Measurements from ENCODE around the gene APBB3.
"Not testable (repeated sequence)": the region's sequence is repeated elsewhere in the genome, so short reads cannot be mapped to it uniquely, and the experiment has no call there.

The APBB3 gene, protein sequence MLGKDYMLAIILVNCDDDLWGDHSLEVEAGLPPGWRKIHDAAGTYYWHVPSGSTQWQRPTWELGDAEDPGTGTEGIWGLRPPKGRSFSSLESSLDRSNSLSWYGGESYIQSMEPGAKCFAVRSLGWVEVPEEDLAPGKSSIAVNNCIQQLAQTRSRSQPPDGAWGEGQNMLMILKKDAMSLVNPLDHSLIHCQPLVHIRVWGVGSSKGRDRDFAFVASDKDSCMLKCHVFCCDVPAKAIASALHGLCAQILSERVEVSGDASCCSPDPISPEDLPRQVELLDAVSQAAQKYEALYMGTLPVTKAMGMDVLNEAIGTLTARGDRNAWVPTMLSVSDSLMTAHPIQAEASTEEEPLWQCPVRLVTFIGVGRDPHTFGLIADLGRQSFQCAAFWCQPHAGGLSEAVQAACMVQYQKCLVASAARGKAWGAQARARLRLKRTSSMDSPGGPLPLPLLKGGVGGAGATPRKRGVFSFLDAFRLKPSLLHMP

DNA sequence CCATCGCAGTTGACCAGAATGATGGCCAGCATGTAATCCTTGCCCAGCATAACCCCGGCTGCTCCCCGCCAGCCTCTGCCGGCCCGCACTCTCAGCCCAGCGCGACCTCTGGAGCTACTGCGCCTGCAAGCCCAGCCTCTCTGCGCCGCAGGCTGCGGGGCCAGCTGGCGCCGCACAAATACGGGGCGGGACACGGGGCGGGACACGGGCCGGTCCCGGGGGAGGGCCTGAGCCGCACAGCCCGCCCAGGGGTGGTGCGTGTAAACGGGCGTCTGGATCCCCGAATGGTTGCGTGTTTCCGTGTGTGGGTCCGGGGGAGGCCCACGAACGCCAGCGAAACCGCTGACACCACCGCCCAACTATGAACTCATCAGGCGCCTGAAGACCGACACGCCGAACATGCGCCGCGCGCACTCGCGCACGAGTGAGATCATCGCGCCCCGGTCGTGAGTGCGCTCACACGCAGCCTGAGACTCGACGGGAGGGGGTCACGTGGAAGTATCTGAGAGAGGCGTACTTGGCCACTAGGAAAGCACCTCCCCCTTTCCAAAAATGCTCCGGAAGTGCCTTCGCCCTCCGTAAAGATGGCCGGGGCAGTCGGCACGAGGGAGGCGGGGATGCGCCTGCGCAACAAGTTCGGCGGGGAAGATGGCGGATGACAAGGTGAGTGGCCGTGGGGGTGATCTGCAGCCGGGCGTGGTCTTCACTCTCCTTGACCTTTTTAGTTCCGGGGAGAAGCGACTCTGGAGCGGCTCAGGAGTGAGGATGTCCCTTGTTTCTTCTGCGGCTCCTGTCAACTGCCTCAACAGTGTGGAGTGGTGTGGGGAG lies at the start of gene APBB3, which contains the start of gene SLC35A4:
APBB3 (minus strand) TSS at position 403 of the 828 bp plus-strand sequence; CDS start at position 50, 353 bp downstream.
SLC35A4 (plus strand) TSS at position 633 of the 828 bp plus-strand sequence. CDS start 2,342 bp downstream, outside the sequence.
- peak; percentile 83 for DNase-seq

DNA sequence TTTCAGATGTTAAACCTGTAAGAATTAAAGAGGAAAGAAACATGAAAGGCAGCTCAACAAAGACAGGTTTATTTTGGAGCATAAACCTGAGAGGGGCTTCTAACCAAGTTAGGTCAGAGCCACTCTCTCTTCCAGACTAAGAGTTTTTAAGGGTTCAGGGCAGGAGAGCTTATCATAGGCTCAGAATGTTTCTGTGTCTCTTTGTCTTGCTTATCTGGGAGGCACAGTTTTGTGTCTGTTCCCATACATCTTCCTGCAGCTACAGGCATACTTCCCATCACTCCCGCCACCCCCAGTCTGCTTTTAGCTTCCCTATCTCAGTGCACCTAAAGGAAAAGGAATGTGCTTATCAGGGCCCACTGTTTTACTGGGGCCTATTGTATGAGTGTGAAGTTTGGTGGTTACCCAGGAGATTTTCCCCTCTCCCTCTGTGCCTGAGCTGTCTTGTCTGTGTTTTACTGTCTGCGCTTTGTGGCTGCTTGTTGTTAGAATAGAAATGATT lies 46.7 kb upstream of the APBB3 start:
- DNase-seq = no peak

DNA sequence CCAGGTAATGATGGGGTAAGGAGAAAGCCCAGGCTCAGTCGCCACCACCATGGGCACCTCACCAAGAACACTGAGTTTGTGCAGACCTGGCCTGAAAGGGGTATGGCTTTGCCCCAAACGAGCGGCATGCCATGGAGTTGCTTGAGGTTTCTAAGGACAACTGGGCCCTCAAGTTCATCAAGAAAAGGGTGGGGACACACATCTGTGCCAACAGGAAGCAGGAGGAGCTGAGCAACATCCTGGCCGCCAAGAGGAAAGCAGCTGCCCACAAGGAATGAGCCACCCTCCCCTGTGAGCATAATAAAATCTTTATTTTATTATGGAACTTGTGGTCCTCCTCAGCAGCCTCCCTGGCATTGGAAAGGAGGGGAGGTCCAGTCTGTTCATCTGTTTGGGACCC lies 44.7 kb upstream of the APBB3 start:
- no peak for DNase-seq

DNA sequence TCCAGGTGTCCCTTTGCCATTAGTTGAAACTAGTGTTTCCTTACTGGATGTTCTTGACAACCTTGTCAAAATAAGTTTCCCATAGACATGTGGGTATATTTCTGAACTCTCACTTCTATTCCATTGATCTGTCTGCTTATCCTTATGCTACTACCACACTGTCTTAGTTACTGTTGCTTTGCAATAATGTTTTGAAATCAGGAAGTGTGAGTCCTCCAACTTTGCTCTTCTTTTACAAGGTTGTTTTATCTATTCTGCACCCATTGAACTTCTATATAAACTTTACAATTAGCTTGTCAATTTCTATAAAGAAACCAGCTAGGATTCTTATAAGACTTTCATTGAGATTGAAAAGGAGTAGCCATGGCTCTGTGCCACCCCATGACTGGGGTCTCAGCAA lies 44.3 kb upstream of the APBB3 start:
- DNase-seq = no peak

DNA sequence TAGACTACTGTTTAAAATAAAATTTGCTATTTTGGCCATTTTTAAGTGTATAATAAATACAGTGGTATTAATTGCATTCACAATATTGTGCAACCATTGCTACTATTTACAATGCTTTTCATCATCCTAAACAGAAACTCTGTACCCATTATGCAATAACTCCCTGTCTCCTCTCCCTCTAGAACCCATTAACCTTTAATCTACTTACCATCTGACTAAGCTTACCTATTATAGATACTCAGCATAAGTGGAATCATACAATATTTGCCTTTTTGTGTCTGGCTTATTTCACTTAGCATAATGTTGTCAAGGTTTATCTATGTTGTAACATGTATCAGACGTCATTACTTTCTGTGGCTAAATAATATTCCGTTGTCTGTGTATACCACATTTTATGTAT lies 42.6 kb upstream of the APBB3 start:
- no peak for DNase-seq

DNA sequence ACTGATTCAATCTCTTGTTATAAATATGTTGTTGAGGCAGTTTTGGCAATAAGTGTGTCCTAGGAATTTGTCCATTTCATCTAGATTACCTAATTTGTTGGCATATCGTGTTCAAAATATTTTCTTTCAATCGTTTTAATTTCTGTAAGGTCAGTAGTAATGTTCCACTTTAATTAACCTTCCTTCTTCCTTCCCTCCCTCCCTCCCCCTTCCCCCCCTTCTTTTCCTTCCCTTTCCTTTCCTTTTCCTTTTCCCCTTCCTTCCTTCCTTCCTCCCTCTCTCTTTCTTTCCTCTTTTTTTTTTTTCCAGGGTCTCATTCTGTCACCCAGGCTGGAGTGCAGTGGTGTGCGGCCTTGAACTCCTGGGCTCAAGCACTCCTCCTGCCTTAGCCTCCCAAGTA lies 41.5 kb upstream of the APBB3 start:
- no peak for DNase-seq

DNA sequence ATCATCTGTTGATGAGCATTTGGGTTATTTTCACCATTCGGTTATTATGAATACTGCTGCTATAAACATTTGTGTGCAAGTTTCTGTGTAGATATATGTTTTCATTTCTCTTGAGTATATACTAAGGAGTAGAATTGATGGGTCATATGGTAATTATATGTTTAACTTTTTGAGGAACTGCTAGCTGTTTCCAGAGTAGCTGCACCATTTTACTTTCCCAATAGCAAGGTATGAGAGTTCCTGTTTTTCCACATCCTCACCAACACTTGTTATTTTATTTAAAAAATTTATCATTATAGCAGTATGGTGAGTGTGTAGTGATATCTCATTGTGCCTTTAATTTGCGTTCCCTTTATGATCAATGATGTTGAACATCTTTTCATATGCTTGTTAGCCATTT lies 39.3 kb upstream of the APBB3 start:
- DNase-seq = no peak

DNA sequence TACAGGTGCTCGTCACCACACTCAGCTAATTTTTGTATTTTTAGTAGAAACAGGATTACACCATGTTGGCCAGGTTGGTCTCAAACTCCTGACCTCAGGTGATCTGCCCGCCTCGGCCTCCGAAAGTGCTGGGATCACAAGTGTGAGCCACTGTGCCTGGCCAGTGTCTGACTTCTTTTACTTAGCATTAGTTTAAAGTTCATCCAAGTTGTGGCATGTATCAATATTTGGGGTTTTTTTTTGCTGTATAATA lies 39.0 kb upstream of the APBB3 start:
- not testable (repeated sequence) for DNase-seq

DNA sequence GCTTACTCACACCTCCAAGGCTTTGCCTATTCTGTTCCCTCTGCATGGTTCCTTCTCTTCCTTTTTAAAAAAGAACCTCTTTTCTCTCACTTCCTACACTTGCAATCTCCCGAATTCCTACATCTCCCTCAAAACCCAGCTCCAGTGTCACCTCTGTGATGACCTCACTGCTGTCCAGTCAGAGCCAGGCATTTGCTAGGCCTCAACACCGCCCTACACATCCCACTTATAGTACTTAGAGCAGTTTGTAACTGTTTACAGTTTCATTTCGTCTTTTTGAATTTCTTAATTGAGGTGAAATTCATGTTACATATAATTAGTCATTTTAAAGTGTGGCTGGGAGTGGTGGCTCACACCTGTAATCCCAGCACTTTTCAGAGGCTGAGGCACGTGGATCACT lies 37.7 kb upstream of the APBB3 start:
- no peak for DNase-seq

DNA sequence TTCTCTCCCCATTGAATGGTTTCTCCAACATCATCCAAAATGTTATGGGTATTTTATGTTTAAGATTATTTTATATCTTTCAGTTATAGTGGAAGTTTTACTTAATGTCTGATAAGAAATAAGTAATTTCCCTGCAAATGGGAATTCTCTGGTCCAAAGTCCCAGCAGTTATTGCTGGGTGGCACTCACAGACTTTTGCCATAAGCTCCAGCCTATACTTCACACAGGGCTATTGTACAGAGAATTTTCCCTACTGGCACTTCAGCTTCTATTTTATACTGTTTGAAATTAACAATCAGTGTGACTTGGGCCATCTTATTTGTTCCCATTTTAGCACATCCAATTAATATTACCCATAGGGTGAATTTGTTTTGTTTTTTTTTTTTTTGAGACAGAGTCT lies 35.7 kb upstream of the APBB3 start:
- DNase-seq = no peak

DNA sequence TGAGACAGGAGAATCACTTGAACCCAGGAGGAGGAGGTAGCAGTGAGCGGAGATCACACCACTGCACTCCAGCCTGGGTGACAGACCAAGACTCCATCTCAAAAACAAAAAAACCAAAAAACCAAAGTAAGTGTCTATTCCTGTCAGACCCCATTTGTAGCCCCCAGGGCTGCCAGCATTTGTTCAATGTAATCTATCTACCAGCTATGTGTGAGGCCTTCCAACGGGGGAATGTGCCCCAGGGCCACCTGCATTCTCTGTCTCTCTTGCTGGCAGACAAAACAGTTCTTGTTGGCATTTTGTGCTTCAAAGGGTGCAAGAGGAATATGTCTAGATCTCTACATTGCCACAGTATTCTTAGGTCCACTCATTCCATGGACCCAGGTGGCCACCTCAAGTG lies 34.4 kb upstream of the APBB3 start:
- DNase-seq = no peak

DNA sequence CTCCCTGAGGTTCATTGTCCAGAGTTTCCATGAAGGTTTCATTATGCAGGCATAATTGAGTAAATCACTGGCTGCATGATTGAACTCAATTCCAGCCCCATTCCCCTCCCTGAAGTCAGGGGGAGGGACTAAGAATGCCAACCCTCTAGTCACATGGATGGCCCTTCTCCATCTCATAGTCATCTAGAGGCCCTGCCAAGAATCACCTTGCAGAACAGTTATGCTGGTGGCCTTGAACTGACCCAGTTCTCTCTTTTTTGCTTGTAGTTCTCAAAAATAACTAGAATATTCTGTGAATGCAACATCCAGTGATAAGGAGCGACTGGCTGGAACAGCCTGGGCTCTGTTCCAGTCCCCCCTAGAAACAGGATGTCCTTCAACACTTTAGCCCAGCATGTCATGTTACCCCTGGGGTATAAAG lies 31.9 kb upstream of the APBB3 start:
- no peak for DNase-seq

DNA sequence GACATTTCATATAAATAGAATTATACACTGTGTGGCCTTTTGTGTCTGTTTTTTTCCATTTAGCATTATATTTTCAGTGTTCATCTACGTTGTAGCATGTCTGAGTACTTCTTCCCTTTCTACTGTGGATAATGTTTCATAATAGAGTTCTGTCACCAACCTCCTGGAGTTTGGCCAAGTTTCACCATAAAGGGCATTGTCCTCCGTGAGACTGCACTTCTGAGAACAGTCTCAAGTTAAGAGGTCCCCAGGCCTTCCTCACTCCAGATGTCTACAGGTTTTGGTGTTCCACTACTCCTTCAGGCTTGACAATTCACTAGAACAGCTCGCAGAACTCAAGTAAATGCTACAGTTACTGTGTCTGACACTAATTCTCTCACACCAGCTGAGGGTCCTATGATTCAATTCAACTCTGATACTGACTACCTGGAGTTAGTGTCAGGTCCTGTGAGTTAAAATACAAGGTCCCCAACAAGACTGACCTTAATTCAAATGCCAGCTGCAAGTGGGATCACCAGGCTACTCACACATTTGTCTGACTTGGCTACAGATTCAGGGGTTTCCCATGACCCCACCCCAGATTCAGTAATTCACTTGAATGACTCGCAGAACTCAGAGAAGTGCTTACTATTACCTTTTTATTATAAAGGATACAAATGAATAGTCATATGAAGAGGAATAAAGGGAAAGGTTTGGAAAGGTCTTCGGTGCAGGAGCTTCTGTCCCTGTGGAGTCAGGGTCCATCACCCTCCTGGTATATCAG lies 31.3 kb upstream of the APBB3 start:
- peak; percentile 19 for DNase-seq

DNA sequence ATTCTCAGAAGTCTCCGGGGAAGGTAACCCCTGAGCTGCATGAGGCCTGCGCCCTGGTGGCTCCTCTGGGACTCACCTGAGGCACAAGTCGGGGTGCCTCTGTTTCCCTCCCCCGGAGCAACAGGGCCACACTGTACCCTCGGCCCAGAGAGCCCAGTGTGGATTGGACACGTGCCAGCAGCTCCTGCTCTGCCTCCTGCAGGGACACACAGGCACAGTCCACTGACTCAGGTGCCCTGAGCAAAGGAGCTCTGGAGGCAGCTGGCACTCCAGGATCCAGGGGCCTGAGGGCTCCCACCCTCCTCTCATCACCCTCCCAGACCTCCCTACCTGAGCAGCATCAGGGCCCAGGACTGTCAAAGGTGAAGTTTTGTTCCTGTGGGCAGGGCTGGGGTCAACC lies 29.8 kb upstream of the APBB3 start:
- DNase-seq = no peak

DNA sequence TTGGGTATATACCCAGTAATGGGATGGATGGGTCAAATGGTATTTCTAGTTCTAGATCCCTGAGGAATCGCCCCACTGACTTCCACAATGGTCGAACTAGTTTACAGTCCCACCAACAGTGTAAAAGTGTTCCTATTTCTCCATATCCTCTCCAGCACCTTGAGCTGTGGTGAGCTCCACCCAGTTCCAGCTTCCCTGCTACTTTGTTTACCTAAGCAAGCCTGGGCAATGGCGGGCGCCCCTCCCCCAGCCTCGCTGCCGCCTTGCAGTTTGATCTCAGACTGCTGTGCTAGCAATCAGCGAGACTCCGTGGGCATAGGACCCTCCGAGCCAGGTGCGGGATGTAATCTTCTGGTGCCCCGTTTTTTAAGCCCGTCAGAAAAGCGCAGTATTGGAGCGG lies 28.7 kb upstream of the APBB3 start:
- not testable (repeated sequence) for DNase-seq

DNA sequence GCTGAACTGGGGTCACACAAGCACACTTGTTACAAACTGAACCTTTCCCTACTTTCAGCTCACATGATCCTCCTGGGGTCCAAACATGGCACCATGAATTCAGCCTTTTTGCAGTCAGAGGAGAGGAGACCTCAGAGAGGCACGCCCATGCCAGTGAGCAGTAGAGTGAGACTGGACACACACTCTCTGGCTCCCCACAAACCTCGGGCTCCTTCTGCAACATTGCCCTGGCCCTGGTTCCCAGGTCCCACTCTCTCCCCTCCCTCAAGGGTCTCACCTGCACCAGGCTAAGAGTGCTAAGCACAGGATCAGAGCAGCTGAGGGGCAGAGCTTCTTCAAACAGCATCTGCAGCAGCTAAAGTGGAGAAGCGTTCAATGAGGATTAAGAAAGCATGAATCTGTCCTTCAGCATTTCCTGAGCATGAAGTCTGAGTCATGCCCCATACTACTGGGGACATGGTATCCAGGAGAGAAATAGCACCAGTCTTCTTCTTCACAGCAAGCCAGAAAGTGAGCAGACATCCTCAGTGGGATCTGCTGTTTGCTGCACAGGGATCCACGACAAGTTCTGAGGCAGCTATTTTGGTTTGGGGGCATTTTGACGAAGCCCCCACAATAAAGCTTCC lies 27.5 kb upstream of the APBB3 start:
- DNase-seq = no peak

DNA sequence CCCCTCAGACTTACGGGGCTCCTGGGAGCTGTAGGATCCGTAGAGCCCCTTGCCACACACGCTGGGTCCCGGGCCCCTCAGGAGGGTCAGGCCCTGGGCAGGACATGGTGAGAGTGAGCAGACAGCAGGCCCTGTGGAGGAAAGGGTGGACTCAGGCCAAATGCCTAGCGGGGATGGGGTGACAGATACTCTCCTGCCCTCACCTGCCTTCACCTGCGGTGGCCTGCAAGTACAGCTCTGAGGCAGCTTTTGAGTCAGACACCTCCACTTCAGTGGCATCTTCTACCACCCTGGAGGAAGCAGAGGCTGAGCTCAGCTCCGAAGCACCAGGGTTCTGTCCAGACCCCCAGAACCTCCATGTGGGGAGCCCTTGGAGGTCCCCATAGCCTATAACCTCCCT lies 26.5 kb upstream of the APBB3 start:
- DNase-seq = no peak

DNA sequence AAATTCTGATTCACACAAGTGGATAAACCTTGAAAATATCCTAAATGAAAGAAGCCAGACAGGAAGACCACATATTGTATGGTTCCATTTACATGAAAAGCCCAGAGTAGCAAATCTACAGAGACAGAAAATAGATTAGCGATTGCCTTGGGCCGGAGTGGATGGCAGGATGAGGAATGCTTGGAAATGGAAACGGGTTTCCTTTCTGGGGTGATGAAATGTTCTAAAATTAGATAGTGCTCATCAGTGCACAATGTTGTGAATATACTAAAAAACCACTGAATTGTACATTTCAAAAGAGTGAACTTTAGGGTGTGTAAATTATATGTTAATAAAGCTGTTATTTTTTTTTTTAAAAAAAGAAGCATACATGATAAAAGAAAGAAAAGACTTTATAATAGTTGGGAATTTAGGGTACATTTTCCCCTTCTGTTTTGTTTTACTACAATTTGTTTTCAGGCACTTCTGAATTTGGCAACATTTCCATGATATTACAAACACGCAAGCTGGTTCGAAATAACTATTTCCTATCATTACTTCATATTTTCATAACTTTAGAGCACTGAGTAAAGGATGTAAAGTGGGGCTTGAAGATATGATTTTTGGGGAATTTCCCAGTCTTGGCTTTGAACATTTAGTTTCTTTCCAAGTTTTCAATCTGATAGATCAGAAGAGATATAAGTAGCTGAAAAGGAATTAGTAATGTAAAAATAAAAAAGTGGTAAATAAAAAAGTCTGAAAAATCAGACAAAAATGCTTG lies 24.1 kb upstream of the APBB3 start:
- DNase-seq = no peak

DNA sequence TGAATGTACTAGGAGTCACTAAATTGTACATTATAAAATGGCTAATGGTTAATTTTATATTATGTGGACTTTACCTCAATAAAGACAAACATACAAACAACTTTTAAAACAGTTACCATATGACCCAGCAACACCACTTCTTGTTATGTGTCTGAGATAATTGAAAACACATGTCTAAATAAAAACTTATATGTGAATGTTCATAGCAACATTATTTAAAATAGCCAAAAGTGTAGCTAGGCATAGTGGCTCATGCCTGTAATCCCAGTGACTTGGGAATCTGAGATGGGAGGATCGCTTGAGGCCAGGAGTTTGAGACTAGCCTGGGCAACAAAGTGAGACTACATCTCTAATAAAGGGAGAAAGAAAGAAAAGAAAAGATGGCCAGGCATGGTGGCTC lies 23.1 kb upstream of the APBB3 start:
- no peak for DNase-seq

DNA sequence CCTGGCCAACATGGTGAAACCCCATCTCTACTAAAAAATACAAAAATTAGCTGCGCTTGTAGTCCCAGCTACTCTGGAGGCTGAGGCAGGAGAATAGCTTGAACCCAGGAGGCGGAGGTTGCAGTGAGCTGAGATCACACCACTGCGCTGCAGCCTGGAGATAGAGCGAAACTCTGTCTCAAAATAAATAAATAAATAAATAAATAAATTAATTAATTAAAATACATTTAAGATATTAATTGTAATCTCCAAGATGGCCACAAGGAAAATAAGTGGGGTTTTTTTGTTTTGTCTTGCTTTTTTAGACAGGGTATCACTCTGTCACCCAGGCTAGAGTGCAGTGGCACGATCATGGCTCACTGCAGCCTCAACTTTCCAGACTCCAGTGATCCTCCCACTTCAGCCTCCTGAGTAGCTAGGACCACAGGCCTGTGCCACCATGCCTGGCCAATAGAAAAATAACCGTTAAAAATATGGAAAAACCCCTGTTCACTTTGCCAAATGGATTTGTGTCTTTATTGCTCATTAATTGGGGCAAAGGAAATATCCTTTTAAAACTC lies 14.9 kb upstream of the APBB3 start:
- DNase-seq = not testable (repeated sequence)

DNA sequence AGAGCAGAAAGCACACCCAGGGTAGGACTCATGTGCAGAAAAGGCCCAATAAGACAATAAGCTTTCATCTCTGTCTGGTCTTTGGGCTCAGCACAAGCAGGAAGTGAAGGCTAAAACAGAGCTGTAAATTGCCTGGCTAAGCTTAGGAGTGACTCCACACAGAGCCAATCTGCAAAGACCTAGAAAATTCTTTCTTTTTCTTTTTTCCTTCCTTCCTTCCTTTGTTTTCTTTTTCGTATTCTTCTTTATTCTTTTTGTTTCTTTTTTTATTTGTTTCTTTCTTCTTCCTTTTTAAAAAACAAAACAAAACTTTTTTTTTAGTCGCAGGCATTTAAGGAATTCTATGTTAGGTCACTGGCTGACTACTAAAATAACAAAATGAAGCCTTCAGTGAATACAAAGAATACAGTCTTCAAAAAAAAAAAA lies 12.4 kb upstream of the APBB3 start:
- no peak for DNase-seq

DNA sequence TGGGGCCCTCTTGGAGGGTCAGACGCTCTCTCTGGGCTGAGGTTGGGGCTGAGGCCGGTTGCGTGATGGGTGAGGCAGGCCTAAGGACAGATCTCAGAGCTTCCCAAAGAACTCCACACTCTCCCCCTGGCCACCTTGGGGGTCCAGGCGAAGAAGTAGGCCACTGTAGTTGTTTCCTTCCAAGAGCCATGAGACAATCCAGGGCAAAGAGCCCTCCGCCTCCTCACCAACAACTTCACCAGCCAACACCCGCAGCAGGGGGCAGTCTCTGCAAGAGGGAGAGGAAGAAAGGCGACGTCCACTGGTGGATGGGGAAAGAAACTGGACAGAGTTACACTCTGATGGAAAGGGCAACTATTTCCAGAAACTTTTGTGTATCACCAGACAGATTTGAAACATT lies 10.9 kb upstream of the APBB3 start:
- no peak for DNase-seq
